GM18505 (cell line): ENCODE measurements around the gene DNAI2.
A peak's percentile ranks its signal among the peaks of the same experiment; 100 is the strongest.

Experiments
- ATAC-seq: cut with Tn5 transposase; IDR thresholded peaks from one replicate; pipeline ENCODE4 v1.9.1; 2021; ENCODE audit not compliant: unreplicated experiment
- POLR2A ChIP-seq: IDR thresholded peaks from 4 replicates; pipeline ENCODE4 v1.6.1; 2011; ENCODE audit warnings: borderline replicate concordance; ENCODE audit not compliant: insufficient read depth, insufficient read length; ENCODE audit errors: extremely low read depth

DNAI2 gene

GRCh38 chr17:74274060-74274708, at the start of gene DNAI2:
Gene DNAI2, plus strand, starts transcription at chr17:74274234. Its CDS starts 7,584 bp downstream, at chr17:74281818.
- ATAC-seq = no peak
- TF ChIP-seq POLR2A = no peak

GRCh38 chr17:74224959-74225725, 48.9 kb upstream of the DNAI2 start:
- no peak for ATAC-seq
- TF ChIP-seq POLR2A = no peak

DNA sequence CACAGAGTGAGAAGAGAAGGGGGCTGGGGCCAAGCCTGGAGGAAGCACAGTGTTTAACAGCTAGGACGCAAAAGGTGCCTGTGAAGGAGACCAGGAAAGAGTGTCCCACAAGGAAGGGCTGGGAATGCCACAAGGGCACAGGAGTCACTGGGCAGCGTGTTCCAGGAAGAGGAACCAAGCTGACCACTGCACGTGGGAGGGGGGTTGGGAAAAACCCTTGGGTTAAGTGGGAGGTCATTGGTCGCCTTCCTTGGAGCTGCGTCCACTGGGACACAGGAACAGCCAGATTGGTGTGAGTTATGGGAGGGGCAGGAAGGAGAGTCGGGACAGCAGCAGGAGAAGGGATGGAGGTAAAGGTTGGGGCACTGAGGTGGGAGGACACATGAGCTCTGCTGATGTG, 47.8 kb upstream of the DNAI2 start:
- TF ChIP-seq POLR2A = no peak
- no peak for ATAC-seq

DNA sequence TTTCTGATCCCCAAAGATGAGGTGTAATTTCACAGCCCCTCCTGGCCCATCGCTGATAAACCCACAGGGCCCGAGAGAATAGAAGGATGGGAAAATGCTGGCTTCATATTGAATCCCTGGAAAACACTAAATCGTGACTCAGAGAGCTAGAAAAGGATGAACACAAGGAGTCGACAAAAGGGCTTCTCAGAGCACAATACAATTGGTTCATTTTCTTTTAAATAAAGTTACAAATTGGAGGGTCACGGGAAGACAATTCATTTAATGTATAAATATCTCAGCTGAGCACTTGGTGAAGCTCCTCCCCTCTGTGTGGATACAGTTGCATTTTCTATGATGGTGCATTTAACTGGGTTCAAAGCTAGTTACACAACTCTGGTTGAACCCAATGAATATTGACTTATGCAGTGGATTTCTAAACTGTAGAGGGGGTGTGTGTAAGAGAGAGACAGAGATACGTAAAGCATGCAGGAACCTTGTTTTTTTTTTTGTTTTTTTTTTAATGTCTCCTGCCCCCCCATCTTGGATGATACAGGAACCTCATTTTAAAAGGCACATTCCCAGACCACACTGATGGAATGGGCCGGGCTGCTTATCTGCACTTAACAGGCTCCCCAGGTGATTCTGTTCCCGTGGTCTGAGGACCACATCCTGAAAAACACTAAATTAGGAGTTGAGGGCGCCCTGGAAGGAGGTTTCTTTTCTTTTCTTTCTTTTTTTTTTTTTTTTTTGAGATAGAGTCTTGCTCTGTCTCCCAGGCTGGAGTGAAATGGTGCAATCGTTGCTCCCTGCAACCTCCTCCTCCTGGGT, 46.6 kb upstream of the DNAI2 start:
- ATAC-seq = no peak
- TF ChIP-seq POLR2A = no peak

GRCh38 chr17:74228306-74228978, 45.6 kb upstream of the DNAI2 start:
- TF ChIP-seq POLR2A = no peak

GRCh38 chr17:74230896-74231295, 43.1 kb upstream of the DNAI2 start:
- no peak for ATAC-seq
- TF ChIP-seq POLR2A = no peak

More at GRCh38 chr17:74228306-74228978, 45.6 kb upstream of the DNAI2 start:
- ATAC-seq = no peak

DNA sequence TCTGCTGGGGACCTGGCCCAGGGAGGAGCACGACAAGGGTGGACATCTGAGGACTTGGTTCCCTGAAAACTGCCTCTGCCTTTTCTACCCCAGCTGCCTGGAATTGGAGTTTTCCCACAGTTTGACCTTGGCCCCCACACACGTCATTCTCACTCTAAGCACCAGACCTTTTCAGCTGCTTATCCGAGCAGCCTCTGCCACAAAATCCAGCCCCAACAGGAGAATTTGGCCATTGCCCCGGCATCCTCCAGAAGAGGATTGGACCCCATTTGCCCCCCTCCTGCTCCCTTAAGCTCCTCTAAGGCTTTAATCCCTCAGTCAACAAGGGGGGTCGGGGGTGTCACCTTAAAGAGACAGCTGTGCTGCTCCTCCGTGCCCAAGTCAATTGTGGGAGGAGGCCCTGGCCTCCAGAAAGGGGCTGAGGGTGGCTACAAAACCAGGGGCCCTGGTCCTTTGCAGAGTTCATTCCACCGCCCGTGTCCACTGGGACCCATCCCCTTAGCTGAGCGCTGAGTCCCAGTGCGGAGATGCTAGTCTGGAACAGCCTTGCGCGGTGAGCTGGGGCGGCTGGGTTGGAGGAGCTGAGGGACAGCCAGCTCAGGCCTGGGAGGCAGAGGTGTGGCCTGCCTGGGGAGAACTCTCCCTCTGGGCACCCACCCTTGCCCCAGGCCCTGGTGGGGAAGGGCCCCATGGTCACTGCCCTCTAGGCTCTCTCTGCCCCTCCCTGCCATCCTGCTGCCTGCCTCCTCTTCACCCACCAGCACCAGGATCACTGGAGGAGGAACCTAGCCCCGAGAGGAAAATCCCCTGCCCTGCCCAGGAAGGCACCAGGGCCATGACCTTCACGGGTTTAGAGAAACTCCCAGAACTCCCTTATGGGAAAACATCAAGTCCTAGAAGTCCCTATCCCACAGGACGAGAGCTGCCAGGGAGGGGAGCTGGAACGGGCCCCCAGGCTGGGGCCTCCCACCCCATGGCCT, 41.8 kb upstream of the DNAI2 start:
- no peak for ATAC-seq
- no peak for TF ChIP-seq POLR2A

DNA sequence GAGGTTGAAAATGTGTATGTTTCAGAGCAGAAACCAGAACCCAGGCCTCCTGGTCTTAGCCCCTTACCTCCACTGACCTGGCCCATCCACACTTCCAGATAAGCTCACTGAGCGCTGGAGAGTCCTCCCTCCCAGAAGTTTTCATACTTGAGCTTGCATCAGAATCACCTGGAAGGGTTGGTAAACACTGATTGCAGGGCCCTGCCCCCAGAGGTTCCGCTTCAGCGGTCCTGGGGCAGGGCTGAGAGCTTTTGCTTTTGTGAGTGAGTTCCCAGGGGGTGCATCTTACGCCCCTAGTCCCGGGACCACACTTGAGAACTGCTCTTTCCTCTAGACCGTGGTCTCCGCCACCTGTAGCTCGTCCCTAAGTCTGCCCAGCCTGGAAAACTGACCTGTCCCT, 40.1 kb upstream of the DNAI2 start:
- no peak for TF ChIP-seq POLR2A
- ATAC-seq = no peak

GRCh38 chr17:74234486-74234885, 39.5 kb upstream of the DNAI2 start:
- ATAC-seq = no peak
- TF ChIP-seq POLR2A = no peak

DNA sequence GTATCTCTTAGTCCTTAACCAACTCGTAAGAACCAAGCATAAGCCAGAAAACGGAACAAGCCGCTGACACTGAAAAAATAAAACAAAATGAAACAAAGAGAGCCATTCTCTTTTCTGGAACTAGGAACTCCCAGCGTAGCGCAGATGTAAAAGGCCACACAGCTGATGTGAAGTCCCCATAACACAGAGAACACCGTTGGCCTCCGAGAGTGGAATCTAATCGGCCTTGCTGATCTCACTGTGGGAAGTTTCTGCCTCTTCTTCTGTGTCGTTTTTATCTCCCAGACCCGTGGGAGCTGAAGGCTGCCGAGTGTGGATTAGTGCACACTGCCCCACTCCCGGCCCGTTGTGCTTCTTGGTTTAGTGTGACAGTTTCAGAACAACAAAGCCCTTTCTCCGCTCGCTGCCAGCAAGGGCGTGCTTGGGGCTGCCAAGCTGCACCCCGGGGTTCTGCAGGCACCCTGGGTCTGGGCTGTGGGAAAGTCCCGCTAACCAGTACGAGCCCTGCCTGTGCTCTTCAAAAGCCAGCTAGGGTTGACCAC, 38.9 kb upstream of the DNAI2 start:
- TF ChIP-seq POLR2A = peak; percentile 40
- ATAC-seq = no peak

- ATAC-seq = no peak
- no peak for TF ChIP-seq POLR2A
These were observed 38.1 kb upstream of the DNAI2 start for GRCh38 chr17:74235911-74236371.

GRCh38 chr17:74237321-74237720, 36.7 kb upstream of the DNAI2 start:
- ATAC-seq = no peak
- no peak for TF ChIP-seq POLR2A
